GF-D8 (cell line): ENCODE data around the gene ANKRD11.
"Not testable (repeated sequence)": the region's sequence is repeated elsewhere in the genome, so short reads cannot be mapped to it uniquely, and the experiment has no call there.

Experiments used
- DNase-seq: peaks from one replicate; lab custom pipeline; 2025; lab: John Stamatoyannopoulos, UW

Gene ANKRD11

GRCh38 chr16:89280546-89281188 lies 209.7 kb downstream of the ANKRD11 start:
- DNase-seq = no peak

GRCh38 chr16:89279666-89280481 lies 210.5 kb downstream of the ANKRD11 start:
- no peak for DNase-seq

- DNase-seq = no peak
These were observed 211.7 kb downstream of the ANKRD11 start for GRCh38 chr16:89278441-89279240.

- DNase-seq = no peak
These were observed 212.6 kb downstream of the ANKRD11 start for GRCh38 chr16:89277641-89278341.

- DNase-seq = no peak
These were observed 213.3 kb downstream of the ANKRD11 start for GRCh38 chr16:89277049-89277448.

GRCh38 chr16:89275837-89276720 lies 214.3 kb downstream of the ANKRD11 start:
- no peak for DNase-seq

GRCh38 chr16:89275284-89275584 lies 215.1 kb downstream of the ANKRD11 start:
- DNase-seq = no peak

- no peak for DNase-seq
These were observed 215.6 kb downstream of the ANKRD11 start for GRCh38 chr16:89274561-89275283.

- no peak for DNase-seq
These were observed 216.5 kb downstream of the ANKRD11 start for GRCh38 chr16:89273741-89274472.

GRCh38 chr16:89272631-89273030 lies 217.7 kb downstream of the ANKRD11 start:
- DNase-seq = no peak

GRCh38 chr16:89270666-89271345 lies 219.6 kb downstream of the ANKRD11 start:
- DNase-seq = no peak

GRCh38 chr16:89269805-89270665 lies 220.3 kb downstream of the ANKRD11 start:
- DNase-seq = no peak

- no peak for DNase-seq
These were observed 221.2 kb downstream of the ANKRD11 start for GRCh38 chr16:89268987-89269735.

- DNase-seq = no peak
These were observed 221.8 kb downstream of the ANKRD11 start for GRCh38 chr16:89268585-89268984.

GRCh38 chr16:89267746-89268145 lies 222.6 kb downstream of the ANKRD11 start:
- not testable (repeated sequence) for DNase-seq

- DNase-seq = no peak
These were observed 223.7 kb downstream of the ANKRD11 start for GRCh38 chr16:89266521-89267134.

GRCh38 chr16:89265647-89266046 lies 224.7 kb downstream of the ANKRD11 start:
- no peak for DNase-seq
